SU-DHL-6 (cell line): Measurements from ENCODE around the gene CAPN3.

Source experiments
- H2AFZ ChIP-seq: fragments of 200-600 bp; sonication (generic); 2 replicates; pipeline ENCODE4 v1.6.1; 2014; ENCODE audit warnings: low read depth, mild to moderate bottlenecking, moderate library complexity, mixed read lengths, antibody characterized with exemption, low read length; ENCODE audit not compliant: severe bottlenecking
- H3F3A ChIP-seq: fragments of 200-600 bp; shearing (Covaris generic); 2 replicates; pipeline ENCODE4 v1.6.0; 2016; ENCODE audit warnings: antibody characterized with exemption, mild to moderate bottlenecking; ENCODE audit not compliant: insufficient read depth
- H3K27ac ChIP-seq: fragments of 200-600 bp; sonication (generic); 2 replicates; pipeline ENCODE4 v1.5.1; 2016; ENCODE audit warnings: low read depth, mild to moderate bottlenecking, low read length, moderate library complexity, mixed read lengths
- H3K27me3 ChIP-seq: fragments of 200-600 bp; sonication (generic), shearing (Covaris generic); 2 replicates; pipeline ENCODE4 v1.6.0; 2014; ENCODE audit warnings: mild to moderate bottlenecking, low read length
- H3K36me3 ChIP-seq: fragments of 200-600 bp; sonication (generic); 2 replicates; pipeline ENCODE4 v1.6.1; 2014; ENCODE audit warnings: mild to moderate bottlenecking, low read length, mixed read lengths
- H3K4me2 ChIP-seq: fragments of 300-600, 200-600 bp; shearing (Covaris generic), sonication (generic); 2 replicates; pipeline ENCODE4 v1.6.0; 2014; ENCODE audit warnings: low read length, low read depth, mild to moderate bottlenecking; ENCODE audit not compliant: poor library complexity, severe bottlenecking
- H3K4me3 ChIP-seq: fragments of 200-600 bp; sonication (generic); 2 replicates; pipeline ENCODE4 v1.5.1; 2014; ENCODE audit warnings: antibody characterized with exemption, low read length, mild to moderate bottlenecking, mixed read lengths; ENCODE audit not compliant: insufficient read depth, poor library complexity, severe bottlenecking
- H3K79me2 ChIP-seq: fragments of 200-600 bp; sonication (generic); 2 replicates; pipeline ENCODE4 v1.6.1; 2014; ENCODE audit warnings: mild to moderate bottlenecking, low read length, moderate library complexity; ENCODE audit not compliant: insufficient read depth
- H3K9ac ChIP-seq: fragments of 200-600 bp; sonication (generic); 2 replicates; pipeline ENCODE4 v1.7.0; 2014; ENCODE audit warnings: mild to moderate bottlenecking, low read length
- H3K9me2 ChIP-seq: fragments of 200-600 bp; sonication (generic); replicated peaks from 2 replicates; pipeline ENCODE4 v1.6.1; 2014; ENCODE audit warnings: low read length; ENCODE audit not compliant: insufficient read depth
- H3K9me3 ChIP-seq: fragments of 200-600 bp; sonication (generic); 2 replicates; pipeline ENCODE4 v1.6.1; 2014; ENCODE audit warnings: low read length, mixed read lengths; ENCODE audit not compliant: insufficient read depth
- H4K20me1 ChIP-seq: fragments of 200-600 bp; sonication (generic); 2 replicates; pipeline ENCODE4 v1.6.1; 2014; ENCODE audit warnings: low read depth, mild to moderate bottlenecking, antibody characterized with exemption, low read length, moderate library complexity, mixed read lengths
- CTCF ChIP-seq: fragments of 200-600 bp; sonication (generic); IDR thresholded peaks from one replicate; pipeline ENCODE4 v1.5.1; 2017; ENCODE audit warnings: antibody characterized with exemption, mild to moderate bottlenecking, low read length, moderate library complexity; ENCODE audit not compliant: insufficient read depth, poor library complexity, severe bottlenecking
- EZH2phosphoT487 ChIP-seq: fragments of 200-600 bp; sonication (generic), shearing (Covaris generic); conservative IDR thresholded peaks from 2 replicates; pipeline ENCODE4 v1.6.1; 2018; ENCODE audit warnings: mild to moderate bottlenecking, antibody characterized with exemption, low read length, moderate library complexity, mixed read lengths

Gene CAPN3

DNA sequence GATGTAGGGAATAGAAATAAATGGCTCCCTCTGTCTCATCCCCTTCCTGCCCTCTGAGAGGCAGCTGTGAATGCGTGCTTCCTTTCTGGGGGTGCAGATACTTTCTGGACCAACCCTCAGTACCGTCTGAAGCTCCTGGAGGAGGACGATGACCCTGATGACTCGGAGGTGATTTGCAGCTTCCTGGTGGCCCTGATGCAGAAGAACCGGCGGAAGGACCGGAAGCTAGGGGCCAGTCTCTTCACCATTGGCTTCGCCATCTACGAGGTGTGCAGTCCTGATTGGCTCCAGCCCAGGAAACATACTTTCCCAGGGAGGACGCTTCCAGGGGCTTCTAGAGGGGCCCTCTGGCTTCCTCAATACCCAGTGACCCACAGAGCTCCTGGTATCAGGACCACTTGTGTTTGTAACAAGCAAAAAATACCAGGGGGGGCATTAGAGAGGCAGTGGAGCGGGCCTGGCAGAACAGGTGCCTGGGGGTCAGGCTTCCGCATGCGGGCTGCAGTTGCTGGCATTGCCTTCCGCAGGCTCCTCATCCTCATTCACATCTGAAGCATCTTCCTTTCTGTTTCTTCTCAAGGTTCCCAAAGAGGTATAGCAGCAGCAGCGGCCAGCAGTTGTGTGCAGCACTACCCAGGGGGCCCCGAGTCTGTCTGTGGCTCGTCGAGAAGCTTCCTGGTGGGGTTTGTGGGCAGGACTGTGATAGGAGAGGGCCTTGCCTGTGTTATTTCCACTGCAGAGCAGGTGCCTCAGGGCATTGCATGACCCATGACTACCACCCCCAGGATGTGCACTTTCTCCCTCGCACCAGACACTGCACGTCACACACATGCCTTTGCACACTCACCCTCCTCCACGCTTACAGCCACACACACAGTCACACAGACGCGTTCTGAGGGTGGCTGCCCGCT, 42.5 kb downstream of the CAPN3 start:
- Histone ChIP-seq H3K9me2 (no peaks in the 10 kb centered on the region), H3K27me3 (no peaks in the 10 kb centered on the region), H3K79me2 (no peaks in the 10 kb centered on the region), H3K4me2 (no peak overlapping the region), H3F3A (no peaks in the 10 kb centered on the region), H3K36me3 (no peaks in the 10 kb centered on the region), H3K27ac (no peak overlapping the region), H3K9me3 (no peaks in the 10 kb centered on the region), H3K4me3 (no peak overlapping the region), H4K20me1 (no peaks in the 10 kb centered on the region), H2AFZ (no peak overlapping the region), H3K9ac (no peak overlapping the region)
- TF ChIP-seq CTCF, result no peak
- TF ChIP-seq EZH2phosphoT487, result no peak

- no peak overlapping the region for H3K4me2 ChIP-seq
- H2AFZ ChIP-seq, result no peak overlapping the region
- TF ChIP-seq CTCF, result no peak
- no peak for TF ChIP-seq EZH2phosphoT487
These were observed 43.3 kb downstream of the CAPN3 start for GRCh38 chr15:42402455-42403205.

GRCh38 chr15:42403389-42403788, 44.1 kb downstream of the CAPN3 start:
- no peak overlapping the region for H3K4me2 ChIP-seq

More at GRCh38 chr15:42402455-42403205, 43.3 kb downstream of the CAPN3 start:
- H3K9me3 ChIP-seq, result no peaks in the 10 kb centered on the region
- H3K27ac ChIP-seq, result no peak overlapping the region
- H3K9ac ChIP-seq, result no peak overlapping the region
- H4K20me1 ChIP-seq, result no peaks in the 10 kb centered on the region
- H3K4me3 ChIP-seq, result no peak overlapping the region
- no peaks in the 10 kb centered on the region for H3K79me2 ChIP-seq
- no peaks in the 10 kb centered on the region for H3K36me3 ChIP-seq
- no peaks in the 10 kb centered on the region for H3K27me3 ChIP-seq
- H3K9me2 ChIP-seq, result no peaks in the 10 kb centered on the region
- H3F3A ChIP-seq, result no peaks in the 10 kb centered on the region

More at GRCh38 chr15:42403389-42403788, 44.1 kb downstream of the CAPN3 start:
- no peak overlapping the region for H3K4me3 ChIP-seq
- no peak overlapping the region for H2AFZ ChIP-seq
- no peak overlapping the region for H3K9ac ChIP-seq
- no peaks in the 10 kb centered on the region for H4K20me1 ChIP-seq
- TF ChIP-seq CTCF (no peak), EZH2phosphoT487 (no peak)
- no peak overlapping the region for H3K27ac ChIP-seq
- no peaks in the 10 kb centered on the region for H3K36me3 ChIP-seq
- H3K27me3 ChIP-seq, result no peaks in the 10 kb centered on the region
- H3F3A ChIP-seq, result no peaks in the 10 kb centered on the region
- H3K79me2 ChIP-seq, result no peaks in the 10 kb centered on the region
- no peaks in the 10 kb centered on the region for H3K9me2 ChIP-seq
- no peaks in the 10 kb centered on the region for H3K9me3 ChIP-seq
